Loucy (cell line): Measurements from ENCODE around the gene ENPP1.

ENCODE experiments used
- H2AFZ ChIP-seq: fragments of 200-600 bp; sonication (generic); 2 replicates; pipeline ENCODE4 v1.6.0; 2016; ENCODE audit warnings: antibody characterized with exemption, mild to moderate bottlenecking, low read length, moderate library complexity
- H3F3A ChIP-seq: fragments of 200-600 bp; 2 replicates; pipeline ENCODE4 v1.6.0; 2016; ENCODE audit warnings: antibody characterized with exemption, low read depth, mild to moderate bottlenecking
- H3K27me3 ChIP-seq: fragments of 200-600 bp; sonication (generic); 2 replicates; pipeline ENCODE4 v1.6.1; 2014; ENCODE audit warnings: low read length, mild to moderate bottlenecking; ENCODE audit not compliant: insufficient read depth, poor library complexity, severe bottlenecking
- H3K36me3 ChIP-seq: fragments of 200-600 bp; sonication (generic); 2 replicates; pipeline ENCODE4 v1.6.1; 2016; ENCODE audit warnings: low read length; ENCODE audit not compliant: insufficient read depth
- H3K4me1 ChIP-seq: fragments of 200-600 bp; sonication (generic); 2 replicates; pipeline ENCODE4 v1.5.1; 2014; ENCODE audit warnings: low read length, mild to moderate bottlenecking; ENCODE audit not compliant: insufficient read depth, poor library complexity, severe bottlenecking
- H3K4me2 ChIP-seq: fragments of 200-600 bp; sonication (generic); 2 replicates; pipeline ENCODE4 v1.6.0; 2014; ENCODE audit warnings: antibody characterized with exemption, low read length, low read depth, mild to moderate bottlenecking; ENCODE audit not compliant: poor library complexity, severe bottlenecking
- H3K4me3 ChIP-seq: fragments of 200-600 bp; sonication (generic); 2 replicates; pipeline ENCODE4 v1.5.1; 2014; ENCODE audit warnings: low read length, mild to moderate bottlenecking, mixed read lengths; ENCODE audit not compliant: poor library complexity, severe bottlenecking
- H3K79me2 ChIP-seq: fragments of 200-600 bp; sonication (generic); 2 replicates; pipeline ENCODE4 v1.6.1; 2014; ENCODE audit warnings: low read length; ENCODE audit not compliant: insufficient read depth
- H3K9ac ChIP-seq: fragments of 200-600 bp; sonication (generic); 2 replicates; pipeline ENCODE4 v1.6.0; 2014; ENCODE audit warnings: mild to moderate bottlenecking, low read depth, low read length, moderate library complexity; ENCODE audit not compliant: poor library complexity, severe bottlenecking
- H3K9me2 ChIP-seq: fragments of 200-600 bp; sonication (generic); replicated peaks from 2 replicates; pipeline ENCODE4 v1.6.1; 2016; ENCODE audit warnings: low read depth, low read length, mixed read lengths
- H3K9me3 ChIP-seq: fragments of 200-600 bp; sonication (generic); 2 replicates; pipeline ENCODE4 v1.6.1; 2014; ENCODE audit warnings: mild to moderate bottlenecking, antibody characterized with exemption, low read length, low read depth; ENCODE audit not compliant: insufficient read depth
- H4K20me1 ChIP-seq: fragments of 200-600 bp; sonication (generic); 2 replicates; pipeline ENCODE4 v1.6.0; 2014; ENCODE audit warnings: antibody characterized with exemption, low read length, mild to moderate bottlenecking; ENCODE audit not compliant: insufficient read depth, poor library complexity, severe bottlenecking
- CTCF ChIP-seq: fragments of 200-600 bp; sonication (generic); conservative IDR thresholded peaks from 2 replicates; pipeline ENCODE4 v1.5.1; 2014; ENCODE audit warnings: mild to moderate bottlenecking, antibody characterized with exemption, low read length
- EZH2phosphoT487 ChIP-seq: fragments of 200-600 bp; IDR thresholded peaks from 2 replicates; pipeline ENCODE4 v1.6.1; 2018; ENCODE audit warnings: antibody characterized with exemption, mild to moderate bottlenecking, moderate library complexity, borderline replicate concordance

Gene ENPP1

DNA sequence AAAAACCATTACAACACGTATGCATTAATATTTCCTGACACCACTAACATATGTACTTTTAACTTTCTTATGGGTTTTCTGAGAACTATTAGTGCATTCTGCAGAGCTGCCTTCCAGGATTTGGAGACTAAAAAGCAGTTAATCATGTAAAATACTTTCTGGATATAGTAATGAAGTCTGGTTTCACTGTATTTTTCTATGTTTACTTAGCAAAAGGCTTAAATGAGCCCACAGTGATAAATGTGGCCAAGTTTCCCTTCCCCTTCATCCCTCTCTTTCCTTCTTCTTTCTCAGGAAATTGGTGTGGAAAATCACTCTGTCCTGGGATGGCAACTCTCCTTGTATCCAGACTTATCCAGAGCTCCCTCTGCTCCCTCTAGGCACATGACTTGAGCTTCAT, 29.7 kb upstream of the ENPP1 start:
- no peaks in the 10 kb centered on the region for H3K9me2 ChIP-seq
- H3K36me3 ChIP-seq, result no peaks in the 10 kb centered on the region
- H4K20me1 ChIP-seq, result no peaks in the 10 kb centered on the region
- H3K27me3 ChIP-seq, result peaks cover 87% of the 10 kb centered on the region
- no peak overlapping the region for H2AFZ ChIP-seq
- H3K79me2 ChIP-seq, result no peaks in the 10 kb centered on the region
- no peak overlapping the region for H3K4me2 ChIP-seq
- TF ChIP-seq CTCF (no peak), EZH2phosphoT487 (no peak)
- H3K4me1 ChIP-seq, result no peaks in the 10 kb centered on the region
- no peaks in the 10 kb centered on the region for H3K9me3 ChIP-seq
- no peak overlapping the region for H3K4me3 ChIP-seq
- H3K9ac ChIP-seq, result no peak overlapping the region
- no peaks in the 10 kb centered on the region for H3F3A ChIP-seq

DNA sequence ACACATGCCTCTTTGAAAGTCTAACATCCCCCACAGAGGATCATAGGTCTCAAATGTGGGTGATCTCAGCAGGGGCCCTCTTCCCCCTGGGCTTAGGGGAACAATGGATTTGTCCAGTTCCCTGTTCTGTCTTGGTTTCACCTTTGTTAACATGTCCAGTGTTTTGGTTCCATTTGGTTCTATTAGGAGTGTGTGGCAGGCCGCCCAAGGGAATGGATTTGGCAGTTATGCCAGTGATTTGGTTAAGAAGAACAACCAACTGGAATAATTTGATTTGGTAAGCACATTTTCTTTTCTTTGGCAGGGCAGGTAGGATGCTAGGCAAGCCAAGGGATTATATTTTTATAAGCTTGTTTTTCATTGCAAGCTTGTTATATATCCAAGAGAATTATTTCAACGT, 28.5 kb upstream of the ENPP1 start:
- Histone ChIP-seq H3K4me2 (no peak overlapping the region), H4K20me1 (no peaks in the 10 kb centered on the region), H3K9me2 (no peaks in the 10 kb centered on the region), H3K27me3 (peaks cover 92% of the 10 kb centered on the region), H3K4me3 (no peak overlapping the region), H3K9ac (no peak overlapping the region), H3K36me3 (no peaks in the 10 kb centered on the region), H3K79me2 (no peaks in the 10 kb centered on the region), H2AFZ (no peak overlapping the region), H3K9me3 (no peaks in the 10 kb centered on the region), H3F3A (no peaks in the 10 kb centered on the region), H3K4me1 (no peaks in the 10 kb centered on the region)
- no peak for TF ChIP-seq CTCF
- TF ChIP-seq EZH2phosphoT487, result no peak

DNA sequence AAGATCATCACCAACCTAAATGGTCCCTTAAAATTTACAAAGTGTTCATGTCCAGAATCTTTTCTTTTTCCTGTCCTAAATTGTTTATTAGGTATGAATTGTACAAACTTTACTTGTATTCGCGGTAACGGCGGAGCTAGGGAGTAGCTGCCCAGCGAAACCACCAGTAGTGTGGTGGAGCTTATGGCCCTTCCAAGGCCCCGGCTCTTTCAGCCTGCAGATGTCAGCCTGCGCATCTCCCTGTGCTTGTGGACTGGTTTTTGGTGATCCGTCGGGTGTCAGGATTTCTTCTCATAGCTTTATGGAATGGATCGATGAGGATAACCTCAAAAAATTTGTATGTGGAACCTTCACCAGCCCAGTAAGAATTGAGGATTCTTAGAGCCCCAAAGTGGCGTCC, 27.2 kb upstream of the ENPP1 start:
- Histone ChIP-seq H4K20me1 (no peaks in the 10 kb centered on the region), H2AFZ (no peak overlapping the region), H3K79me2 (no peaks in the 10 kb centered on the region), H3K4me2 (no peak overlapping the region), H3K9me2 (no peaks in the 10 kb centered on the region), H3K36me3 (no peaks in the 10 kb centered on the region), H3K4me3 (no peak overlapping the region), H3K9me3 (no peaks in the 10 kb centered on the region), H3F3A (no peaks in the 10 kb centered on the region), H3K9ac (no peak overlapping the region), H3K27me3 (peaks cover 97% of the 10 kb centered on the region), H3K4me1 (no peaks in the 10 kb centered on the region)
- TF ChIP-seq CTCF (no peak), EZH2phosphoT487 (no peak)
